Neural crest cell (in vitro differentiated cells): ENCODE data around the gene SLC27A4. TPM values are rescaled to one million over a fixed set of nuclear protein-coding genes. Genes with fewer than 3 reads are reported as not detected.

ENCODE experiments used
- DNase-seq: peaks from one replicate; pipeline ENCODE4 v3.0.0; 2021; ENCODE audit warnings: low read depth, mixed read lengths, low spot score
- H3K27ac Mint-ChIP-seq: one replicate; pipeline ENCODE4 v1.8.0; 2021; ENCODE audit warnings: mild to moderate bottlenecking, mixed read lengths; ENCODE audit not compliant: unreplicated experiment
- H3K27me3 Mint-ChIP-seq: 2 replicates; pipeline ENCODE4 v1.8.0; 2021; ENCODE audit warnings: low read depth, mild to moderate bottlenecking, mixed read lengths
- H3K36me3 Mint-ChIP-seq: 2 replicates; pipeline ENCODE4 v1.8.0; 2021; ENCODE audit warnings: low read depth, mild to moderate bottlenecking, mixed read lengths
- H3K4me1 Mint-ChIP-seq: 2 replicates; pipeline ENCODE4 v1.8.0; 2021; ENCODE audit warnings: mixed read lengths
- H3K4me3 Mint-ChIP-seq: one replicate; pipeline ENCODE4 v1.8.0; 2021; ENCODE audit warnings: mild to moderate bottlenecking, mixed read lengths
- H3K9me3 Mint-ChIP-seq: 2 replicates; pipeline ENCODE4 v1.8.0; 2021; ENCODE audit warnings: mixed read lengths
- total RNA-seq: library from RNA; stranded (reverse); gene quantifications from 2 replicates; pipeline ENCODE4 v1.2.1, GENCODE V29; 2021
- TF ChIP-seq, protein P1 (sequence below): fragments of 200-600 bp; sonication (generic); conservative IDR thresholded peaks from 2 replicates; pipeline ENCODE4 v1.5.0; 2021; ENCODE audit warnings: antibody characterized with exemption, mild to moderate bottlenecking

The SLC27A4 gene
- total RNA-seq, 1 donor from 2014 or later, result 45.6 TPM

DNA sequence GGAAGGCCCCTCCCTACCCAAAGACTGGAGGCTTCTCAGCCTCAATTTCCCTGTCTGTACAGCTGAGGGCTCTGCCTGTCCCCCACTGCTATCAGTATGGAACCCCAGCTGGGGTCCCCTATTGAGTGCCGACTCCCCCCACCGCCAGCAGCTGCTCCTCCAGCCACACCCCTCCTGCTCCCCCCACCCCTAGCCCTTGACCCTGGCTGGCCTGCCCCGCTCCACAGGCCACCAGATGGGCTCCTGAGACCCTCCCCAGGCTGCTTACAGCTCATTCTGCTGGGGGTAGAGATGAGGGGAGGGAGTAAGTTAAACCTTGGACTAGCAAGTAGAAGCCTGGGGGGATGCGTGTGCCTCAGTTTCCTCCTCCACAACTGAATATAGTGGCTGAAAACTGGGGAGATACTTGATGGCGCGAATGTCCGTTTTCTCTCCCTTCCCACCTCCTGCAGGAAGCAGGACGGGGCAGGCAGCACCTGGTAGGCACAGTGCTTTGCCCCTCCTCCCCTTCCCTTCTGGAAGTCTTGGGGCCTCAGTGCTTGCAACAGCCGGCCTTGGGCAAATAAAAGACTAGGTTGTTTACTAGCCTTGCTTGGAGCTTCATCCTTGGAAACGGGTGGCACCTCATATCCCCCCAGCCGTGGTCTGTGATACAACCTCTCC is 50.0 kb downstream of the SLC27A4 start:
- H3K4me1 Mint-ChIP-seq, result peaks cover 71% of the 10 kb centered on the region
- H3K27ac Mint-ChIP-seq, result peak overlapping the region; percentile 95
- no peaks in the 10 kb centered on the region for H3K9me3 Mint-ChIP-seq
- peak overlapping the region; percentile 94 for H3K4me3 Mint-ChIP-seq
- no peak for DNase-seq
- H3K27me3 Mint-ChIP-seq, result peaks cover 69% of the 10 kb centered on the region
- TF ChIP-seq, protein P1, sequence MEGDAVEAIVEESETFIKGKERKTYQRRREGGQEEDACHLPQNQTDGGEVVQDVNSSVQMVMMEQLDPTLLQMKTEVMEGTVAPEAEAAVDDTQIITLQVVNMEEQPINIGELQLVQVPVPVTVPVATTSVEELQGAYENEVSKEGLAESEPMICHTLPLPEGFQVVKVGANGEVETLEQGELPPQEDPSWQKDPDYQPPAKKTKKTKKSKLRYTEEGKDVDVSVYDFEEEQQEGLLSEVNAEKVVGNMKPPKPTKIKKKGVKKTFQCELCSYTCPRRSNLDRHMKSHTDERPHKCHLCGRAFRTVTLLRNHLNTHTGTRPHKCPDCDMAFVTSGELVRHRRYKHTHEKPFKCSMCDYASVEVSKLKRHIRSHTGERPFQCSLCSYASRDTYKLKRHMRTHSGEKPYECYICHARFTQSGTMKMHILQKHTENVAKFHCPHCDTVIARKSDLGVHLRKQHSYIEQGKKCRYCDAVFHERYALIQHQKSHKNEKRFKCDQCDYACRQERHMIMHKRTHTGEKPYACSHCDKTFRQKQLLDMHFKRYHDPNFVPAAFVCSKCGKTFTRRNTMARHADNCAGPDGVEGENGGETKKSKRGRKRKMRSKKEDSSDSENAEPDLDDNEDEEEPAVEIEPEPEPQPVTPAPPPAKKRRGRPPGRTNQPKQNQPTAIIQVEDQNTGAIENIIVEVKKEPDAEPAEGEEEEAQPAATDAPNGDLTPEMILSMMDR, result no peak
- peaks cover 42% of the 10 kb centered on the region for H3K36me3 Mint-ChIP-seq

DNA sequence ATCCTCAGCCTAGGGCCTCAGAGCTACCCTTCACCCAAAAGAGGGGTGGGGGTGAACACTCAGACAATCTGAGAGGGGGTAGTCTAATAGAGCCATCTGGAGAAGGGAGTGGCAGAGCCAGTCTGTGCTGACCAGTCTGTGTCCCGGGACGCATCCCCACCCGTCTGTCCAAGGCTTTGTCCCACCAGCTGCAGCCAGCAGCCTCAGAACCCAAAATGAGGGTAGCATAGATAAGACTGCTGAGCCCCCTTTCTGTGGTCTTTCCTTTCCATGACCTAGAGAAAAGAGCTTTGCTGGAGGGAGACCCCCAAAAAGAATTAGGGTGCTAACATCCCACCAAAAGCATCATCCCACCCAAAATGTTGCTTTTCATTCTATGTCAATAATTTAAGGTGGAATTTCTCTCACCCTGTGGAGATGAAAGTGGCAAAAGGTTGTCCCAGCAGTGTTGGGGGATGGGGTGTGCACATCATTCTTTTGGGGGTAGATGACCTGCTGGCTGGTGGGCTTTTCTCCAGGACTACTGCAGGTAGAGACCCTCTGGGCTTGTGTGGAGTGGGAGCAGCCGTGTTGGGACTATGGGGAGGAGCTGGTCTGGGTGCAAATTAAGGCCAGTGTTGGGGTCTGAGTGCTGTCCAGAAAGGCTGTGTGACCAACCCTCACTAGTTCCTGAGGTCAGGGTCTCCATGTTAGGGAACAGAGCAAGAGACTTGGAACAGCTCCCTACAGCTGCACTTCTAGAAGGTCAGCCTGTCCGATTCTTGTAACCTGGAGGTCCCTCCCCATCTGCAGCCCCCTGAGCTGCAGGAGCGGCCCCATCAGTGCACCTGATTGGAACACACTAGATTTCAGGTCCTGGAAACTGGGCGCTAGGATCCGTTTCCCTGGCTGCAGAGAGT is 50.7 kb downstream of the SLC27A4 start:
- peak overlapping the region; percentile 94 for H3K4me3 Mint-ChIP-seq
- peaks cover 38% of the 10 kb centered on the region for H3K36me3 Mint-ChIP-seq
- DNase-seq, result no peak
- no peaks in the 10 kb centered on the region for H3K9me3 Mint-ChIP-seq
- TF ChIP-seq, protein P1, result no peak
- peak overlapping the region; percentile 95 for H3K27ac Mint-ChIP-seq
- H3K27me3 Mint-ChIP-seq, result peaks cover 61% of the 10 kb centered on the region
- peaks cover 63% of the 10 kb centered on the region for H3K4me1 Mint-ChIP-seq

DNA sequence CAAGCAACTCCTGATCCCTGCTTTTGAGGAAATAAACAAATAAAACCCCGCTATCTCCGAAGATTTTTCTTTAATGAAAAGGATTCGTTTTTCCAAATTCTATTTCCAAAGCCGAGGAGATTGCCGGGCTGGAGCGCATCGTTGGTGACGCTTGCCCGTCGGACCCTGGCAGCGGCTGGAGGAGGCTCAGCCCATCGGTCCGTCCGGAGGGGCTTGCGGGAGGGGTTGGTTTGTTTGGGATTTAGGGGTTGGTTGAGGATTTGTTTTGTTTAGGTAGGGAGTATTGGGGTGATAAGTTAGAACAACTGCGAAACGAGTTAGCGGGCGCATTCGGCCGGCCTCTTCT is 51.6 kb downstream of the SLC27A4 start:
- H3K27me3 Mint-ChIP-seq, result peaks cover 65% of the 10 kb centered on the region
- peak overlapping the region; percentile 96 for H3K27ac Mint-ChIP-seq
- peaks cover 36% of the 10 kb centered on the region for H3K36me3 Mint-ChIP-seq
- no peaks in the 10 kb centered on the region for H3K9me3 Mint-ChIP-seq
- DNase-seq, result no peak
- peak overlapping the region; percentile 94 for H3K4me3 Mint-ChIP-seq
- peaks cover 57% of the 10 kb centered on the region for H3K4me1 Mint-ChIP-seq
- TF ChIP-seq, protein P1, result no peak

DNA sequence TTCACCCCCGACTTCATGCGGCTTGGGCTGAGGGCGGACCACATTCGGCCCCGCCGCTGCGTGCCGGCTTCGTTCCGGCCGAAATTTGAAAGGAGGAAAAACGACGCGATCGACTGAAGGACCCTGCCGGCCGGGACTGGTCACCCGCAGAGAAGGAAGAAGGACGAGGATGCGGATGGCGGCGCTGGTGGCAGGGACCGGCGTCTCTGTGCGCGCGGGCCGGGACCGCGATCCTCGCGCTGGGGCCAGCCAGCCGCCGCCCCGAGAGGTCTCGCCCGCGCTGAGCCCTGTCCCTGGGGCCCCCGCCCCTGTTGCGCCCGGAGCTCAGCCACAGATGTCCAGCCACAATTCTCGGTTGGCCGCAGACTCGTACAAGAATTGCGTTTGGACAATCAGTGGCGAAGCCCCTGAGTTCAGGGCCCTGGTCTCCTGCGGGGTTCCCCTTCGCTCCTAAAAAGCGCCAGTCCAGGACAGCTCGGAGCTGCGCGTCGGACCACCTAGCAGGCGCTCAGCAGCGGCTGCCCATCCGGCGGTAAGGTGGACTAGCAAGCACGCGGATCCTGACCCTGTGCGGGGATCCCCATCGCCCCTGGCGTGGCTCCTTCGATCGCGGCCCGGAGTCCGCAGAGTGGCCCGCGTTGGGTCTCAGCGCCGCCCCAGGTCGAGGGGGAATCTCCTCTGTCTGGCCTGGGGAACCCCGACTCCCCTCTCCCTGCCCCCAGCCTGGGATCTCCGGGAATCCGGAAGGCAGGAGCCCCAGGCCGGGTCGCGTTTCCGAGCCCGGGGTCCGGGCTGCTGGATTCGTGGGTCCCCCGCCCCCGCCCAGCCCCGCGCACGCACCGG is 52.2 kb downstream of the SLC27A4 start:
- peaks cover 36% of the 10 kb centered on the region for H3K36me3 Mint-ChIP-seq
- no peak for DNase-seq
- no peaks in the 10 kb centered on the region for H3K9me3 Mint-ChIP-seq
- H3K4me1 Mint-ChIP-seq, result peaks cover 60% of the 10 kb centered on the region
- H3K27me3 Mint-ChIP-seq, result peaks cover 69% of the 10 kb centered on the region
- H3K4me3 Mint-ChIP-seq, result peak overlapping the region; percentile 94
- peak overlapping the region; percentile 27 for H3K27ac Mint-ChIP-seq
- TF ChIP-seq, protein P1, result no peak

DNA sequence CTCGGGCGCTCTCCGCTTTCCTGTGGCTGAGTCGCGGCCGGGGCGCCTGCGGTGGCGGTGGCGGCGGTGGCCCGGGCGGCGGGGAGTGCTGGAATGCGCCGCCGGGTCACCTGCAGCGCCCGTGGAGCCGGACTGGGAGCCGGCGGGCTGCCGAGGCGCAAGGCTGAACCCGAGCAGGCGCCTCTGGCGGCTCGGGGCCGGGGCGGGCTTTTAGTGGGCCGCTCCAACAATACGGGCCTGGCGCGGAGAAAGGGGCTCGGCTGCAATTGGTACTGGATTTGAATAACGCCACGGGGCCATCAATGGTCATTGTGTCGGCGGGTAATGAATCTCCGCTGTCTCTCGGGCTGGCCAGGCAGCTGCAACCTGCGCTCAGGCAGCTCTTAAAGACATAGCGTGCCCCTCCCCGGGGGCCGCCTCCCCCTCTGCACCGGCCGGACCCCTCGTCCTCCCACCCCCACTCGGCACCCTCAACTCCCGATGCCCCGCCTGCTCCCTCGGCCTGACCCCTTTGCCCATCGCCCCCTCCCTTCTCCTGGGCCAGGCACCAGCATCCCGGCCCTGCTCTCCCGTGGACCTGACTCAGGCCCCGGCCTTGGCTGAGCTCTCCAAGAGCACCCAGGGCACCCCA is 52.9 kb downstream of the SLC27A4 start:
- peak; percentile 69 for DNase-seq

More for the DNA sequence above, 52.9 kb downstream of the SLC27A4 start:
- H3K9me3 Mint-ChIP-seq, result no peaks in the 10 kb centered on the region
- H3K4me3 Mint-ChIP-seq, result peak overlapping the region; percentile 98
- peaks cover 58% of the 10 kb centered on the region for H3K4me1 Mint-ChIP-seq
- peak overlapping the region; percentile 90 for H3K27ac Mint-ChIP-seq
- peaks cover 30% of the 10 kb centered on the region for H3K36me3 Mint-ChIP-seq
- TF ChIP-seq, protein P1, result no peak
- H3K27me3 Mint-ChIP-seq, result peaks cover 66% of the 10 kb centered on the region
